Mononuclear cell (primary cell): Measurements from ENCODE around the gene EPM2A. TPM values are rescaled to one million over a fixed set of nuclear protein-coding genes. Genes with fewer than 3 reads are reported as not detected.

Source experiments
- H3K27me3 ChIP-seq: 2 replicates; pipeline ENCODE4 v1.6.0; 2011; ENCODE audit warnings: low read length, control low read depth; ENCODE audit not compliant: insufficient read depth
- H3K4me1 ChIP-seq: 2 replicates; pipeline ENCODE4 v1.5.1; 2011; ENCODE audit warnings: mild to moderate bottlenecking, low read length, control low read depth; ENCODE audit not compliant: insufficient read depth
- H3K4me3 ChIP-seq: 2 replicates; pipeline ENCODE4 v1.5.1; 2011; ENCODE audit warnings: mild to moderate bottlenecking, low read length, moderate library complexity
- H3K9me3 ChIP-seq: 2 replicates; pipeline ENCODE4 v1.5.1; 2011; ENCODE audit warnings: low read depth, mild to moderate bottlenecking, control low read depth, low read length
- total RNA-seq: library from RNA; depleted of rRNA; stranded (reverse); fragments of >200 nt; gene quantifications from one replicate; pipeline ENCODE4 v1.2.3, GENCODE V29; 2012

EPM2A gene
- total RNA-seq, 1 donor, result 6.6 TPM

GRCh38 chr6:145669627-145670034, 65.7 kb downstream of the EPM2A start:
- no peak overlapping the region for H3K4me3 ChIP-seq
- H3K9me3 ChIP-seq, result no peaks in the 10 kb centered on the region
- no peaks in the 10 kb centered on the region for H3K27me3 ChIP-seq
- H3K4me1 ChIP-seq, result no peaks in the 10 kb centered on the region

GRCh38 chr6:145668844-145669243, 66.5 kb downstream of the EPM2A start:
- H3K9me3 ChIP-seq, result no peaks in the 10 kb centered on the region
- H3K27me3 ChIP-seq, result no peaks in the 10 kb centered on the region
- no peaks in the 10 kb centered on the region for H3K4me1 ChIP-seq
- no peak overlapping the region for H3K4me3 ChIP-seq

- Histone ChIP-seq H3K4me1 (no peaks in the 10 kb centered on the region), H3K4me3 (no peak overlapping the region), H3K9me3 (no peaks in the 10 kb centered on the region), H3K27me3 (no peaks in the 10 kb centered on the region)
Measured at GRCh38 chr6:145660676-145661075, 74.6 kb downstream of the EPM2A start.

- Histone ChIP-seq H3K4me1 (no peaks in the 10 kb centered on the region), H3K9me3 (no peaks in the 10 kb centered on the region), H3K4me3 (no peak overlapping the region), H3K27me3 (no peaks in the 10 kb centered on the region)
Measured at GRCh38 chr6:145656128-145656527, 79.2 kb downstream of the EPM2A start.

GRCh38 chr6:145652572-145652971, 82.7 kb downstream of the EPM2A start:
- no peaks in the 10 kb centered on the region for H3K9me3 ChIP-seq
- H3K4me1 ChIP-seq, result no peaks in the 10 kb centered on the region
- H3K4me3 ChIP-seq, result no peak overlapping the region
- no peaks in the 10 kb centered on the region for H3K27me3 ChIP-seq

- Histone ChIP-seq H3K27me3 (no peaks in the 10 kb centered on the region), H3K4me1 (no peaks in the 10 kb centered on the region), H3K4me3 (no peak overlapping the region), H3K9me3 (no peaks in the 10 kb centered on the region)
Measured at GRCh38 chr6:145651988-145652387, 83.3 kb downstream of the EPM2A start.

- no peaks in the 10 kb centered on the region for H3K9me3 ChIP-seq
- H3K4me3 ChIP-seq, result no peak overlapping the region
- H3K27me3 ChIP-seq, result no peaks in the 10 kb centered on the region
- no peaks in the 10 kb centered on the region for H3K4me1 ChIP-seq
Measured at GRCh38 chr6:145648149-145648548, 87.2 kb downstream of the EPM2A start.

- H3K27me3 ChIP-seq, result no peaks in the 10 kb centered on the region
Measured at GRCh38 chr6:145647602-145648001, 87.7 kb downstream of the EPM2A start.

GRCh38 chr6:145643760-145644159, 91.6 kb downstream of the EPM2A start:
- H3K4me3 ChIP-seq, result no peak overlapping the region
- H3K9me3 ChIP-seq, result no peaks in the 10 kb centered on the region
- no peaks in the 10 kb centered on the region for H3K27me3 ChIP-seq
- no peaks in the 10 kb centered on the region for H3K4me1 ChIP-seq

More at GRCh38 chr6:145647602-145648001, 87.7 kb downstream of the EPM2A start:
- Histone ChIP-seq H3K4me1 (no peaks in the 10 kb centered on the region), H3K9me3 (no peaks in the 10 kb centered on the region), H3K4me3 (no peak overlapping the region)

- H3K9me3 ChIP-seq, result no peaks in the 10 kb centered on the region
- no peak overlapping the region for H3K4me3 ChIP-seq
- no peaks in the 10 kb centered on the region for H3K4me1 ChIP-seq
- no peaks in the 10 kb centered on the region for H3K27me3 ChIP-seq
Measured at GRCh38 chr6:145633981-145634627, 101.2 kb downstream of the EPM2A start.

GRCh38 chr6:145632971-145633370, 102.3 kb downstream of the EPM2A start:
- Histone ChIP-seq H3K27me3 (no peaks in the 10 kb centered on the region), H3K4me3 (no peak overlapping the region), H3K4me1 (no peaks in the 10 kb centered on the region), H3K9me3 (no peaks in the 10 kb centered on the region)

GRCh38 chr6:145631374-145631773, 103.9 kb downstream of the EPM2A start:
- Histone ChIP-seq H3K4me3 (no peak overlapping the region), H3K9me3 (no peaks in the 10 kb centered on the region), H3K4me1 (no peaks in the 10 kb centered on the region), H3K27me3 (no peaks in the 10 kb centered on the region)

- Histone ChIP-seq H3K27me3 (no peaks in the 10 kb centered on the region), H3K4me1 (no peaks in the 10 kb centered on the region), H3K4me3 (no peak overlapping the region), H3K9me3 (no peaks in the 10 kb centered on the region)
Measured at GRCh38 chr6:145630598-145630997, 104.7 kb downstream of the EPM2A start.

GRCh38 chr6:145629478-145629877, 105.8 kb downstream of the EPM2A start:
- Histone ChIP-seq H3K27me3 (no peaks in the 10 kb centered on the region), H3K4me1 (no peaks in the 10 kb centered on the region), H3K9me3 (no peaks in the 10 kb centered on the region)

GRCh38 chr6:145627451-145627850, 107.9 kb downstream of the EPM2A start:
- Histone ChIP-seq H3K27me3 (no peaks in the 10 kb centered on the region), H3K9me3 (no peaks in the 10 kb centered on the region), H3K4me3 (no peak overlapping the region), H3K4me1 (no peaks in the 10 kb centered on the region)

More at GRCh38 chr6:145629478-145629877, 105.8 kb downstream of the EPM2A start:
- H3K4me3 ChIP-seq, result no peak overlapping the region

GRCh38 chr6:145626857-145627256, 108.5 kb downstream of the EPM2A start:
- H3K4me3 ChIP-seq, result no peak overlapping the region
- no peaks in the 10 kb centered on the region for H3K4me1 ChIP-seq
- no peaks in the 10 kb centered on the region for H3K27me3 ChIP-seq
- H3K9me3 ChIP-seq, result no peaks in the 10 kb centered on the region
